Stimulated activated CD8-positive, alpha-beta memory T cell treated with anti-CD3 and anti-CD28 coated beads, Interleukin-15, amount 100 ng/mL, for 48 hours (primary cell): ENCODE measurements around the gene PRIM2.
"Not testable (repeated sequence)": the region's sequence is repeated elsewhere in the genome, so short reads cannot be mapped to it uniquely, and the experiment has no call there.

ENCODE experiments used
- DNase-seq, 2 donors: peaks; one replicate each; pipeline ENCODE4 v3.0.0-alpha.2; 2020; ENCODE audit warnings: low read depth in 2 of 2

Gene PRIM2

GRCh38 chr6:57500368-57501021 lies 183.1 kb downstream of the PRIM2 start:
- DNase-seq: not testable (repeated sequence)

- DNase-seq: not testable (repeated sequence)
These were observed 185.0 kb downstream of the PRIM2 start for GRCh38 chr6:57502387-57502786.

GRCh38 chr6:57505251-57505650 lies 187.8 kb downstream of the PRIM2 start:
- not testable (repeated sequence) for DNase-seq

GRCh38 chr6:57510390-57510789 lies 193.0 kb downstream of the PRIM2 start:
- not testable (repeated sequence) for DNase-seq

DNA sequence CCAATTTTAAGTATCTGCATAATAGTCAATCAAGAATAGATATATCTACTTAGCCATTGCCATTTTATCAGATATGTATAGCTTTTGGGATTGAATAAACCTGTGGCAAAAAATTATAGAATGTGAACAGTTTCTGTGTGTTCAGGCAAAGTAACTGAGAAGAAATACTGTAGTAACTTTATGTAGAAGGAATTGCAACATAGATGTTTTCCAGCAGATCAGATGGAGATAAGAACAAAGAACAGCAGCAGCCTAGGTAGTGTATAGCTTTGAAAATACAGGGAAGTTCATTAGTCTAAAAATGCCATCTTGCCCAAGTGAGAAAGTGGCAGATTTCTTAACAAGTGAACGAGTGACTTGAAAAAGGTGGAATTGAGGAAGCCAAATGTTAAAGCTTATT lies 197.7 kb downstream of the PRIM2 start:
- not testable (repeated sequence) for DNase-seq

DNA sequence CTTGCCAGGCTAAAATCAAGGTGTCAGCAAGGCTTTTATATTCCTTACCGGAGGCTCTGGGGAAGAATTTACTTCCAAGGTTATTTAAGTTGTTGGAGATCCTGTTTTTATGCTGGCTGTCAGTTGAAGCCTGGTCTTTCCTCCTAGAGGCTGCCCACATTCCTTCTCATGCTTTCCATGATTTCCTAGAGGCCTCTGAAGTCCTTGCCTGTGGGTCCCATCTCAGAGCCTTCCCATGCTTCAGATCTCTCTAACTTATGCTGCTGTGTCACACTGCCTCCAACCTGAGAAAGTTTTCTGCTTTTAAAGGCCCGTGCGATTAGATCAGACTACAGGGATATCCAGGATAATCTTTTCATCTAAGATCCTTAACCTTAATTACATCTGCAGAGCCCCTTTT lies 198.4 kb downstream of the PRIM2 start:
- DNase-seq: not testable (repeated sequence)

- DNase-seq: not testable (repeated sequence)
These were observed 199.3 kb downstream of the PRIM2 start for GRCh38 chr6:57516776-57517175.

DNA sequence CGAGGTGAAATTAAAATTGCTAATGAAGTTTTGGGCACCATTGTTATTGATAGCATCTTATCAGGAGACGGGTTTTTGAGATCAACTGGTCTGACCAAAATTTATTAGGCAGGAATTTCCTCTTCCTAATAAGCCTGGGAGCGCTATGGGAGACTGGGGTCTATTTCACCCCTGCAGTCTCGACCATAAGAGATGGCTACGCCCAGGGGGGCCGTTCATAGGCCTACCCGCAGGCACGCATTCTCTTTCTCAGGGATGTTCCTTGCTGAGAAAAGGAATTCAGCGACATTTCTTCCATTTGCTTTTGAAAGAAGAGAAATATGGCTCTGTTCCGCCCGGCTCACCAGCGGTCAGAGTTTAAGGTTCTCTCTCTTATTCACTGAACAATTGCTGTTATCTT lies 201.8 kb downstream of the PRIM2 start:
- not testable (repeated sequence) for DNase-seq

DNA sequence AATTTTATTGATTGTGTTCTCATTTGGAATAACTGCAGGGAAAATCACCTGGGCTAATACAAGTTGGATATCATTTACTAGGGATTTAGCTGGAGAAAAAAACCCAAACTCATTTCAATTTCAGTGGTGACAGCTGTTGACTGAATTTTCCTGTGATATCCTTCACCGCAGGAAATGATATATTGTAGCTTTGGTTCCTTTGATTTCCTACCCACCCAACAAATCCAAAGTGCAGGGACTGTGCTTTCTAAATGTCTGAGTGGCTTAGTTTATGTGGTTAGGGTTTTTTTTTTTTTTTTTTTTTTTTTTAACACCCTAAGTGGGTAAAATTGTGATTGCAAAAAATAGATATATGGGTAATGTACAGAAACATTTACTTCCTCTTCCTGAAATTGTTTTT lies 203.7 kb downstream of the PRIM2 start:
- DNase-seq: not testable (repeated sequence)

DNA sequence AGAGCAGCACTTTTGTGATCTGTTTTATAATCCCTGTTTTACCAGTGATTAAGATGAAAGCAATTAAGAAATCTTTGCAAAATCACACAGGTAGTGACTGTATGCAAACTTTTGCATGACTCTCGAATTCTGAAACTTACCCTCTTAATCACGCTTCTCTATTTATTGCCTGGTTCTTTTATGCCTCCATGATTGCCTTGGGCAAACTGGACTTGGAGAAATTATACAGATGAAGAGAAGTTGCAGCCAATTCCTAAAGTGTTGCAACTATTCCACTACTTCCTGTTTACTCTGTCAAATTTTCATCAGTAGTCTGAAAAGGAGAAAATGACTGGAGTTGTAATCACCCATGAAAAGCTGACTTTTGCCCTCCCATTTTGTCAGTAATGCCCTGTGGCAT lies 205.8 kb downstream of the PRIM2 start:
- DNase-seq: not testable (repeated sequence)

DNA sequence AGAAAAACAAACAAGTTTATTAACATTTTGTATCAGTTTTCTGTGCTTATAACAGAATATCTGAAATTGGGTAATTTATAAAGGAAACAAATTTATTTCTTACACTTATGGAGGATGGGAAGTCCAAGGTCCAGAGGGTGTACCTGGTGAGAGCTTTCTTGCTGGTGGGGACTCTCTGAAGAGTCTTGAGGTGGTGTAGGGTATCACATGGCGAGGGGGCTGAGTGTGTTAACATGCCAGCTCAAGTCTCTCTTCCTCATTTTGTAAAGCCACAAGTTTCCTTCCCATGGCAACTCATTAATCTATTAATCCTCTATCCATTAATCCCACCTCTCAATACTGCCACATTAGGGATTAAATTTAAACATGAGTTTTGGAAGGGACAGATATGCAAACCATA lies 212.3 kb downstream of the PRIM2 start:
- not testable (repeated sequence) for DNase-seq

- not testable (repeated sequence) for DNase-seq
These were observed 215.2 kb downstream of the PRIM2 start for GRCh38 chr6:57532660-57533059.

DNA sequence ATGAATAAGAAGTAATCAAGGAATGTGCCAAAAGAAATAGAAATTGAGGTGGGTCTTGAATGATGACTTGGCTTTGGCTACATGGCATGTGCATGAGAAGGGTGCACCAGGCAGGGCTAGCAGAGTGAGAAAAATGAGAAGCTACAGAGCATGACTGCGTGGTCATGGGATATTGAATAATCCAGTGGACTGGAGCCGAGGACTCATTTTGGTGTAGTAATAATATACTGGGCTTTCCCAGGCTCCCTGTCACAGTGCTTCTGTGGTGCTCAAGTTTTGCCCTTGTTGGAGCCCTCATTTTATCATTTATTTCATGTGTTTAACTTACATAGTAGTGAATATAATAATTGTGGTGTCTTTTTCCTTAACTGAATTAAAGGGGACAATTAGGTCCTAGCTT lies 217.7 kb downstream of the PRIM2 start:
- not testable (repeated sequence) for DNase-seq

DNA sequence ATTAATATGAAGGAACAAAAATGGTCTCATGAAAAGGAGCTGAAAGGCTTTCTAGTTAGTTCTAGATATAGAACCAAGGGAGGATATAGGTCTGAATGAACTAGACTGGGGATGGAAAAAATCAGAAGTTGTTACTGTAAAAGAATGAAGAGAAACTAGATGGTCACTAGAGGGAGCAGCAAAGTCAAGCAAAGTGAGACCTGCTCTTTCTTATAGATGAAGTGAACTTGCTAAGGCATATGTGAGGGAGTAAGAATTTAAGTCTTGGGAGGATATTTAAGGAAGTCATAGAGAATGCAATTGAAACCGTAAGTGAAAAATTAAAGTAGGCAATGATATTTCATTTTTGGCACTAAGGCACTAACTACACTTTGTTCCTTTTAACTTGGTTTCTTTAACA lies 218.6 kb downstream of the PRIM2 start:
- DNase-seq: not testable (repeated sequence)

GRCh38 chr6:57537916-57538315 lies 220.5 kb downstream of the PRIM2 start:
- not testable (repeated sequence) for DNase-seq

GRCh38 chr6:57551961-57552360 lies 234.5 kb downstream of the PRIM2 start:
- not testable (repeated sequence) for DNase-seq

DNA sequence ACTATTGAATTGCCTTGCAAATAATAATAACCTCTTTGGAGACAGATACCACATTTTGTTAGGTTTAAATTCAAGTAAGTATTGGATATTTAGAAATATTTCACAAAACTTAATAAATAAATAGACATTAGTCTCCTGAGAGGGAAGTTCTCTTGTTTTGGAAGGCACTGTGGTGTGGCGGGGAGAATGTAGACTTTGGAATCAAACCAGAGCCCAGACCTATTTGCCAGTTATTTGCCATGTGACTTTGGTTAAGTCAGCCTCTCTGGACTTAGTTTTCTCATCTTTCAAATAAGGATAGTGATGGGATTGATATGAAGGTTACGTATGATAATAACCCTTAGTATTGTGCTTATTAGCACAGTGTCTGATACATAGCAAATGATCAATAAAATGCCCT lies 240.4 kb downstream of the PRIM2 start:
- not testable (repeated sequence) for DNase-seq

DNA sequence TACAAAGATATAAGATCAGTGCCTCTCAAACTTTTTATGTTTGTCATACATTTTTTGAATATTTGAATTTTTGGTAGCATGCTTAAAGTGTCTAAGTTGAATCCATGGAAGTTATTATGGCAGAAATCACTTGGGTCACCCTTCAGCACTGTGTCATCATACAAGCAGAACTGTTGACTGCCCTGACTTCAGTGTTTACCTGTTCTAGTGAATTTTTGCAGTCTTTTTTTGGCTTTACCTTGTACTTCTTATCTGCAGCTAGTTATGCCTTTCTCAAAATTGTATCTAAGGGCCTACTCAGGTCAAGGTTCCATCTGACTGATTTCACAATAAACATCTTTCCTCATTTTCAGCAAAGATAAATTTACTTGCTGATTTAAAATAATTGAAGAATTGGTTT lies 241.7 kb downstream of the PRIM2 start:
- not testable (repeated sequence) for DNase-seq

GRCh38 chr6:57562233-57562632 lies 244.8 kb downstream of the PRIM2 start:
- DNase-seq: not testable (repeated sequence)

- DNase-seq: not testable (repeated sequence)
These were observed 254.7 kb downstream of the PRIM2 start for GRCh38 chr6:57572119-57572518.

GRCh38 chr6:57572844-57573243 lies 255.4 kb downstream of the PRIM2 start:
- not testable (repeated sequence) for DNase-seq

GRCh38 chr6:57577023-57577422 lies 259.6 kb downstream of the PRIM2 start:
- not testable (repeated sequence) for DNase-seq

GRCh38 chr6:57579489-57579888 lies 262.1 kb downstream of the PRIM2 start:
- DNase-seq: not testable (repeated sequence)

GRCh38 chr6:57581586-57581985 lies 264.2 kb downstream of the PRIM2 start:
- not testable (repeated sequence) for DNase-seq
